Brain microvascular endothelial cell (primary cell): ENCODE results near the gene LIMS2.

Experiments
- DNase-seq: peaks from one replicate; pipeline ENCODE4 v3.0.0-alpha.2; 2020
- H3K27ac ChIP-seq: fragments of 250-450 bp; sonication (Bioruptor Pico); 2 replicates; pipeline ENCODE4 v1.5.1; 2020; ENCODE audit warnings: mild to moderate bottlenecking, moderate library complexity
- H3K27me3 ChIP-seq: fragments of 250-450 bp; sonication (Bioruptor Pico); replicated peaks from 2 replicates; pipeline ENCODE4 v1.5.1; 2020; ENCODE audit warnings: mild to moderate bottlenecking
- H3K36me3 ChIP-seq: fragments of 250-450 bp; sonication (Bioruptor Pico); replicated peaks from 2 replicates; pipeline ENCODE4 v1.5.1; 2020; ENCODE audit warnings: mild to moderate bottlenecking
- H3K4me3 ChIP-seq: 2 replicates; pipeline ENCODE4 v1.5.1; 2011; ENCODE audit warnings: low read depth, mild to moderate bottlenecking, control low read depth, low read length, moderate library complexity
- CTCF ChIP-seq: IDR thresholded peaks from 2 replicates; pipeline ENCODE4 v1.5.1; 2011; ENCODE audit warnings: low read depth, mild to moderate bottlenecking, moderate library complexity, low read length, control low read depth, inconsistent platforms; ENCODE audit errors: missing control alignments
- in situ Hi-C: cut with HindIII; loops from 2 replicates; pipeline ENCODE4 v1.10.0; 2017; ENCODE audit warnings: low sequenced_read_pairs, low pct_ligation_motif_present

LIMS2 gene

GRCh38 chr2:127707890-127708648, 32.7 kb upstream of the LIMS2 start:
- H3K27me3 ChIP-seq = no peaks in the 10 kb centered on the region
- in situ Hi-C loops = no loop called here
- H3K27ac ChIP-seq = no peak overlapping the region
- H3K4me3 ChIP-seq = no peak overlapping the region
- H3K36me3 ChIP-seq = peaks cover 28% of the 10 kb centered on the region
- no peak for DNase-seq
- TF ChIP-seq CTCF = no peak

- DNase-seq = no peak
- Histone ChIP-seq H3K27me3 (no peaks in the 10 kb centered on the region), H3K4me3 (no peak overlapping the region), H3K27ac (no peak overlapping the region), H3K36me3 (peaks cover 28% of the 10 kb centered on the region)
- in situ Hi-C loops = no loop called here
- no peak for TF ChIP-seq CTCF
Measured at GRCh38 chr2:127706215-127706990, 31.1 kb upstream of the LIMS2 start.

GRCh38 chr2:127705391-127706065, 30.2 kb upstream of the LIMS2 start:
- no peak for TF ChIP-seq CTCF
- Histone ChIP-seq H3K36me3 (peaks cover 28% of the 10 kb centered on the region), H3K4me3 (no peak overlapping the region), H3K27ac (no peak overlapping the region), H3K27me3 (no peaks in the 10 kb centered on the region)
- DNase-seq = no peak
- in situ Hi-C loops = no loop called here

GRCh38 chr2:127704641-127705390, 29.5 kb upstream of the LIMS2 start:
- H3K36me3 ChIP-seq = peaks cover 23% of the 10 kb centered on the region
- DNase-seq = no peak
- H3K4me3 ChIP-seq = no peak overlapping the region
- H3K27ac ChIP-seq = no peak overlapping the region
- in situ Hi-C loops = no loop called here
- no peaks in the 10 kb centered on the region for H3K27me3 ChIP-seq
- no peak for TF ChIP-seq CTCF

- in situ Hi-C loops = no loop called here
- TF ChIP-seq CTCF = no peak
- no peaks in the 10 kb centered on the region for H3K27me3 ChIP-seq
- H3K36me3 ChIP-seq = peaks cover 14% of the 10 kb centered on the region
- no peak overlapping the region for H3K27ac ChIP-seq
- no peak for DNase-seq
- no peak overlapping the region for H3K4me3 ChIP-seq
Measured at GRCh38 chr2:127703282-127703681, 28.0 kb upstream of the LIMS2 start.
